ENCODE results near the gene MBD1.

- TF ChIP-seq EZH2 (IDR thresholded peaks at IDR 0.05) (no peak), POLR2AphosphoS5 (IDR thresholded peaks at IDR 0.05; ENCODE audit: borderline replicate concordance, low read depth, low read length) (no peak), FOXP2 (optimal IDR thresholded peaks at IDR 0.05; ENCODE audit: control extremely low read depth, extremely low read length, insufficient read depth) (no peak)
Measured at GRCh38 chr18:50285071-50285470, 3.7 kb upstream of the MBD1 start.

All from SK-N-MC (cell line).